HCT116 (cell line): Measurements from ENCODE around the gene LRCH2. TPM values are rescaled to one million over a fixed set of nuclear protein-coding genes. Genes with fewer than 3 reads are reported as not detected.

ENCODE experiments used
- ATAC-seq: fragments of 200-7000 bp; cut with Tn5 transposase; 2 replicates; pipeline ENCODE4 v1.9.1; 2020; ENCODE audit warnings: mild to moderate bottlenecking, moderate library complexity
- BruUV-seq: library from RNA; stranded (reverse); fragments of 400-500 nt; replicated peaks from 2 replicates; lab custom pipeline; 2021; lab: Mats Ljungman, UMichigan
- CTCF ChIA-PET: fragments of 300-600 bp; sonication (Branson Sonifier 250); formaldehyde crosslinking; loops from one replicate; lab custom pipeline; 2021; ENCODE audit warnings: antibody characterized with exemption; lab: Charles Lee
- POLR2A ChIA-PET: fragments of 300-600, 350-600 bp; sonication (Branson Sonifier 250); formaldehyde crosslinking; loops from one replicate; lab custom pipeline; 2021; ENCODE audit warnings: antibody characterized with exemption; lab: Charles Lee
- RAD21 ChIA-PET, 2 experiments: fragments of 300-600 bp; sonication (Branson Sonifier 250); formaldehyde crosslinking; loops; one replicate each; lab custom pipeline; 2023; ENCODE audit warnings: low total read pairs in 2 of 2; ENCODE audit not compliant: uncharacterized antibody in 2 of 2, unreplicated experiment in 2 of 2, low non-redundant PET in 1 of 2; lab: Charles Lee
- DNase-seq: peaks from one replicate; pipeline ENCODE4 v3.0.0-alpha.2; 2010; ENCODE audit warnings: low read depth, low spot score
- H2AFZ ChIP-seq: fragments of 200-600 bp; shearing (Covaris generic), sonication (generic); 2 replicates; pipeline ENCODE4 v1.6.1; 2017; ENCODE audit warnings: low read depth, mixed run types, mixed read lengths, antibody characterized with exemption, low read length; ENCODE audit not compliant: poor library complexity, severe bottlenecking
- H3K27ac ChIP-seq: 2 replicates; pipeline ENCODE4 v1.5.1; 2012; ENCODE audit warnings: low read depth, low read length
- H3K27me3 ChIP-seq: fragments of 200-600 bp; sonication (generic); 2 replicates; pipeline ENCODE4 v1.6.1; 2016; ENCODE audit warnings: mixed run types, low read length, mixed read lengths; ENCODE audit not compliant: insufficient read depth
- H3K36me3 ChIP-seq, 2 experiments: fragments of 200-500 bp in 1 of 2; fragments of 200-600 bp in 1 of 2; sonication (Bioruptor generic) in 1 of 2; sonication (generic) in 1 of 2; 2 replicates each; pipeline versions ENCODE4 v1.5.1 to v1.6.1; 2014 to 2016; ENCODE audit warnings: low read length in 2 of 2, inconsistent platforms in 1 of 2, mixed read lengths in 1 of 2, mixed run types in 1 of 2; ENCODE audit not compliant: insufficient read depth in 2 of 2, control insufficient read depth in 1 of 2
- H3K4me1 ChIP-seq, 2 experiments: fragments of 200-600 bp in 1 of 2; sonication (generic) in 1 of 2; 2 replicates each; pipeline versions ENCODE4 v1.5.1 to v1.6.1; 2012 to 2017; ENCODE audit warnings: low read length in 2 of 2, inconsistent platforms in 1 of 2, mild to moderate bottlenecking in 1 of 2, mixed read lengths in 1 of 2, mixed run types in 1 of 2, moderate library complexity in 1 of 2; ENCODE audit not compliant: insufficient read depth in 2 of 2, control insufficient read depth in 1 of 2
- H3K4me2 ChIP-seq: fragments of 200-600 bp; sonication (generic); 2 replicates; pipeline ENCODE4 v1.6.1; 2017; ENCODE audit warnings: mixed run types, low read length, mixed read lengths
- H3K4me3 ChIP-seq, 2 experiments: fragments of 200-600 bp in 1 of 2; sonication (generic) in 1 of 2; replicated peaks in 1 of 2; 2 replicates each; pipeline ENCODE4 v1.5.1; 2011 to 2016; ENCODE audit warnings: low read length in 2 of 2, control low read depth in 1 of 2, low read depth in 1 of 2, mild to moderate bottlenecking in 1 of 2, mixed read lengths in 1 of 2, mixed run types in 1 of 2
- H3K79me2 ChIP-seq: fragments of 200-600 bp; sonication (generic); 2 replicates; pipeline ENCODE4 v1.6.1; 2017; ENCODE audit warnings: mild to moderate bottlenecking, mixed run types, low read length, moderate library complexity, mixed read lengths; ENCODE audit not compliant: insufficient read depth
- H3K9ac ChIP-seq: fragments of 200-600 bp; sonication (generic); 2 replicates; pipeline ENCODE4 v1.6.1; 2016; ENCODE audit warnings: low read length, mixed read lengths
- H3K9me2 ChIP-seq: fragments of 200-600 bp; sonication (generic), shearing (Covaris generic); 2 replicates; pipeline ENCODE4 v1.6.1; 2017; ENCODE audit warnings: mixed run types, mild to moderate bottlenecking, moderate library complexity; ENCODE audit not compliant: insufficient read depth
- H3K9me3 ChIP-seq, 2 experiments: fragments of 200-500 bp in 1 of 2; fragments of 200-600 bp in 1 of 2; sonication (Bioruptor generic) in 1 of 2; sonication (generic) in 1 of 2; 2 replicates each; pipeline ENCODE4 v1.6.1; 2014 to 2017; ENCODE audit warnings: low read length in 2 of 2, mixed read lengths in 2 of 2, inconsistent platforms in 1 of 2, low read depth in 1 of 2, mild to moderate bottlenecking in 1 of 2, mixed run types in 1 of 2, moderate library complexity in 1 of 2; ENCODE audit not compliant: control insufficient read depth in 1 of 2, insufficient read depth in 1 of 2
- H4K20me1 ChIP-seq: fragments of 200-600 bp; sonication (generic), shearing (Covaris generic); 2 replicates; pipeline ENCODE4 v1.6.1; 2017; ENCODE audit warnings: mixed run types, mild to moderate bottlenecking, moderate library complexity; ENCODE audit not compliant: insufficient read depth
- CBX3 ChIP-seq: IDR thresholded peaks from 2 replicates; pipeline ENCODE4 v1.6.1; 2012; ENCODE audit warnings: low read depth
- CEBPB ChIP-seq: IDR thresholded peaks from 2 replicates; pipeline ENCODE4 v1.6.1; 2012; ENCODE audit warnings: low read depth
- ELF1 ChIP-seq: IDR thresholded peaks from 2 replicates; pipeline ENCODE4 v1.6.1; 2012; ENCODE audit warnings: low read depth, borderline replicate concordance
- EZH2 ChIP-seq: fragments of 200-600 bp; sonication (generic); IDR thresholded peaks from 2 replicates; pipeline ENCODE4 v1.6.1; 2017; ENCODE audit warnings: antibody characterized with exemption, mixed run types
- EZH2phosphoT487 ChIP-seq: fragments of 200-600 bp; IDR thresholded peaks from 2 replicates; pipeline ENCODE4 v1.6.1; 2018; ENCODE audit warnings: antibody characterized with exemption, borderline replicate concordance
- FOSL1 ChIP-seq: IDR thresholded peaks from 2 replicates; pipeline ENCODE4 v1.6.1; 2012; ENCODE audit warnings: low read depth
- JUND ChIP-seq: IDR thresholded peaks from 2 replicates; pipeline ENCODE4 v1.6.1; 2012
- MAX ChIP-seq: IDR thresholded peaks from 2 replicates; pipeline ENCODE4 v1.6.1; 2012
- POLR2AphosphoS5 ChIP-seq: IDR thresholded peaks from 2 replicates; pipeline ENCODE4 v1.6.1; 2011; ENCODE audit warnings: mild to moderate bottlenecking, low read depth, low read length, moderate library complexity
- RAD21 ChIP-seq: IDR thresholded peaks from 2 replicates; pipeline ENCODE4 v1.6.1; 2012; ENCODE audit warnings: low read depth, mild to moderate bottlenecking
- SRF ChIP-seq: IDR thresholded peaks from 2 replicates; pipeline ENCODE4 v1.6.1; 2012; ENCODE audit warnings: low read depth
- TCF7L2 ChIP-seq: IDR thresholded peaks from 2 replicates; pipeline ENCODE4 v1.7.0; 2011; ENCODE audit warnings: borderline replicate concordance, inconsistent platforms; ENCODE audit not compliant: insufficient read depth, insufficient read length; ENCODE audit errors: extremely low read depth
- ZFX ChIP-seq: fragments of 450-650 bp; IDR thresholded peaks from 2 replicates; pipeline ENCODE4 v1.6.1; 2017
- intact Hi-C: fragments of 100-400 bp; cut with micrococcal nuclease; formaldehyde crosslinking; loops from 2 replicates; pipeline ENCODE4 v1.10.0; 2022
- total RNA-seq: library from RNA; stranded (reverse); gene quantifications from one replicate; pipeline ENCODE4 v1.2.1, GENCODE V29; 2021; ENCODE audit not compliant: unreplicated experiment
- TF ChIP-seq, protein P1 (sequence below): IDR thresholded peaks from 2 replicates; pipeline ENCODE4 v1.6.1; 2012

Gene LRCH2
- total RNA-seq, 1 experiment from 2014 or later: not detected

DNA sequence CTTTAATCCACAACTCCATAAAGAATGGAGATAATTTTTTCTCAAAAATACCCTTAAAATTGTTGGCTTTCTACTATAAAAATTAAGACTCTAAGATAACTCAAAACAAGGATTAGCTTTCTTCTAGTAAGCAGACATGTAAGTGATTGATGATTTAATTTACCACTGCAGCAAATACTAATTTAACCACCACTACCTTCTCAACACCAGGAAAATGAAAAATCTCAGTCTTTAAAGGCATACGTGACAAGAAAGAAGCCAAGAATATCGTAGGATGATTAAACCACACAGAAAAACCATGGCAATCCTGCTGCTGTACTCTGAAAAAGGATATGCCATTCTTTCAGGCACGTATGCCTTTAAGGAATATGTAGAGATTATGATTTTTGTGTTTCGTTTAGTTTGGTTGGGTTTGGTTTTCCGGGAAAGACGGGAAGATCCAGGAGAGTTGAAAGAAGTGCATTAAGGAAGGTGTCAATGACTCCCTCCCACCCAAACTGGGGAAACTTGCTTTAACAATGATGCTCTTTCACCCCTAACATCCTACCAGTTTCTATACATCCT, 881 bp downstream of the LRCH2 start:
- Histone ChIP-seq H3K79me2 (no peaks in the 10 kb centered on the region), H3K27me3 (no peaks in the 10 kb centered on the region), H3K4me2 (no peak overlapping the region), H3K4me3 (no peak overlapping the region), H3K27ac (no peak overlapping the region), H3K4me1 (no peaks in the 10 kb centered on the region), H3K9me2 (no peaks in the 10 kb centered on the region), H3K36me3 (no peaks in the 10 kb centered on the region), H3K9me3 (no peaks in the 10 kb centered on the region), H2AFZ (no peak overlapping the region), H3K9ac (no peak overlapping the region), H4K20me1 (no peaks in the 10 kb centered on the region)
- ATAC-seq: no peak
- intact Hi-C loops: no loop called here
- TF ChIP-seq ELF1 (no peak), JUND (no peak), POLR2AphosphoS5 (no peak), RAD21 (no peak), EZH2 (no peak), EZH2phosphoT487 (no peak), CBX3 (no peak), MAX (no peak), SRF (no peak), FOSL1 (no peak), ZFX (no peak), CEBPB (no peak), TCF7L2 (no peak)
- TF ChIP-seq, protein P1, sequence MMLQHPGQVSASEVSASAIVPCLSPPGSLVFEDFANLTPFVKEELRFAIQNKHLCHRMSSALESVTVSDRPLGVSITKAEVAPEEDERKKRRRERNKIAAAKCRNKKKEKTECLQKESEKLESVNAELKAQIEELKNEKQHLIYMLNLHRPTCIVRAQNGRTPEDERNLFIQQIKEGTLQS: no peak
- POLR2A ChIA-PET: no interaction called here
- no peak for DNase-seq
- no TSS peak for BruUV-seq
- RAD21 ChIA-PET: no interaction called here
- CTCF ChIA-PET: no interaction called here
